GM12874 (cell line): ENCODE measurements around the gene PRKAG2.

ENCODE experiments used
- TF ChIP-seq, protein P1 (sequence below): IDR thresholded peaks from 2 replicates; pipeline ENCODE4 v1.5.1; 2011; ENCODE audit warnings: low read depth, mild to moderate bottlenecking, control low read depth, low read length, moderate library complexity; ENCODE audit not compliant: insufficient read depth

Gene PRKAG2

DNA sequence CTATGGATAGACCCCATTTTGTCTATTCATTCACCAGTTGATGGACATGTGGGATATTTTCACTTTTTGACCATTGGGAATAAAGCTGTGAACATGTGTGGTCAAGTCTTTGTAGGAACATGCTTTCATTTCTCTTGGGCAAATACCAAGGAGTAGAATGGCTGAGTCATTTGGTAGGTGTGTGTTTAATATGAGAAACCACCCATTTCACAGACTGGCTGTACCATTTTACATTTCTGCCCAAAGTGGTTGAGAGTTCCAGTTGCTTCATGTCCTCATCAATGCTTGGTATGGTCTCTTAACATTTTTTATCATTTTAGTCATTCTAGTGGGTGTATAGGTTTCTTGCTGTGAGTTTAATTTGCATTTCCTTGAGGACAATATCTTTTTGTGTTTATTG is 232.4 kb downstream of the PRKAG2 start:
- TF ChIP-seq, protein P1, sequence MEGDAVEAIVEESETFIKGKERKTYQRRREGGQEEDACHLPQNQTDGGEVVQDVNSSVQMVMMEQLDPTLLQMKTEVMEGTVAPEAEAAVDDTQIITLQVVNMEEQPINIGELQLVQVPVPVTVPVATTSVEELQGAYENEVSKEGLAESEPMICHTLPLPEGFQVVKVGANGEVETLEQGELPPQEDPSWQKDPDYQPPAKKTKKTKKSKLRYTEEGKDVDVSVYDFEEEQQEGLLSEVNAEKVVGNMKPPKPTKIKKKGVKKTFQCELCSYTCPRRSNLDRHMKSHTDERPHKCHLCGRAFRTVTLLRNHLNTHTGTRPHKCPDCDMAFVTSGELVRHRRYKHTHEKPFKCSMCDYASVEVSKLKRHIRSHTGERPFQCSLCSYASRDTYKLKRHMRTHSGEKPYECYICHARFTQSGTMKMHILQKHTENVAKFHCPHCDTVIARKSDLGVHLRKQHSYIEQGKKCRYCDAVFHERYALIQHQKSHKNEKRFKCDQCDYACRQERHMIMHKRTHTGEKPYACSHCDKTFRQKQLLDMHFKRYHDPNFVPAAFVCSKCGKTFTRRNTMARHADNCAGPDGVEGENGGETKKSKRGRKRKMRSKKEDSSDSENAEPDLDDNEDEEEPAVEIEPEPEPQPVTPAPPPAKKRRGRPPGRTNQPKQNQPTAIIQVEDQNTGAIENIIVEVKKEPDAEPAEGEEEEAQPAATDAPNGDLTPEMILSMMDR: no peak

GRCh38 chr7:151642746-151643145 is 234.2 kb downstream of the PRKAG2 start:
- TF ChIP-seq, protein P1: no peak

DNA sequence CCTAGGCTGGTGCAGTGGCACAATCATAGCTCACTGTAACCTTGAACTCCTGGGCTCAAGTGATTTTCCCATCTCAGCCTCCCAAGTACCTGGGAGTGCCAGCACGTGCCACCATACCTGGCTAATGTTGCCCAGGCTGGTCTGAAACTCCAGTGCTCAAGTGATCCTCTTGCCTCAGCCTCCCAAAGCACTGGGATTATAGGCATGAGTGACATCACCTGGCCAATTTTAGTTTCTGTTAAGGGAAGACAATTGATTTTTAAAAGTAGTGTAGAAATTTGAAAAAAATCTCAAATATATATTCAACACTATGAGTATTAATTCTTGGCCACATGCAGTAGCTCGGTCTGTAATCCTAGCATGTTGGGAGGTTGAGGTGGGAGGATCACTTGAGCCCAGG is 235.3 kb downstream of the PRKAG2 start:
- TF ChIP-seq, protein P1: no peak

- TF ChIP-seq, protein P1: no peak
Observed at GRCh38 chr7:151637781-151638261, 239.1 kb downstream of the PRKAG2 start.

- TF ChIP-seq, protein P1: no peak
Observed at GRCh38 chr7:151634643-151635042, 242.3 kb downstream of the PRKAG2 start.

DNA sequence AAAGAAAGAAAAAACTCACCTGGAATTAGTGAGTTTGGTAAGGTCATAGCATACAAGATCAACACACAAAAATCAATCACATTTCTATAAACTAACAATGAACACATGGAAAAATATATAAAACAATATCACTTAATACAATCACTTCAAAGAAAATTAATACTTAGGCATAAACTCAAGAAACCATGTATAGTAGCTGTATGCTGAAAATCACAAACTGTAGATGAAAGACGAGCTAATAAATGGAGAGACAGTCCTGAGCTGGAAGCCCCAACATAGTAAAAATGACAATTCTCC is 243.5 kb downstream of the PRKAG2 start:
- TF ChIP-seq, protein P1: no peak

DNA sequence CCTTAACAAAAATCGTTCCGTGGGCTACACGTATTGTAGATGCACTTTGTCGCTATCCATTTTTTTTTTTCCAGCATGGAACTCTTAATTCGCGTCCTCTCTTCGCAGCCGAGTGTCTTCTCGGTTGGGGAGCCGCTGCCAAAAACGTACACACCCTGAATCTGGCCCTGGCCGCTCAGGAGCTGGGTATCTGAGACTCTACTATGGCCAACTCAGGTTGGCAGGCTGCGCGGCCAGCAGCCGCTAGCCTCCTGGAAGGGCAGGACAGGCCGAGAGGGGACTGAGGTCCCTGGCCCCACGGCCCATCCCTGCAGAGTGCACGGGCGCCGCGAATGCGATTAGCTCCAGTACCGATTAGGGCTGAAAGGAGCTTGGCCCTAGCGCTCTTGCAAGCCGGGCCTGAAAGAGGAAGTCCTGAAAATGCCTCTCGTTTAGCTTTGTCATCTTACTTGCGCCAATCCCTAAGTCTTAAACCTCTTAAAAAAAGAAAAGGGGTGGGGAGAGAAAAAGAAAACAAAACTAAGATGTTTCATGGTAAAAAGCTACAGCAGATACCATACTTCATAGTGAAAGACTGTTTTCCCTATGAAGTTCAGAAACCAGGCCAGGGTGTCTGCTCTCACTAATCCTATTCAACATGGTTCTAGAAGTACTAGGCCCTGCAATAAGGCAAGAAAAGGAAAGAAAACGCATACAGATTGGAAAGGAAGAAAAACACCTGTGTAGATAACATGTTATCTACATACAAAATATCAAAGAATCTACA is 244.0 kb downstream of the PRKAG2 start:
- TF ChIP-seq, protein P1: no peak
